Stimulated activated CD8-positive, alpha-beta memory T cell treated with anti-CD3 and anti-CD28 coated beads, Interleukin-15, amount 100 ng/mL, for 48 hours (primary cell): ENCODE measurements around the gene ZNF627.
"Not testable (repeated sequence)": the region's sequence is repeated elsewhere in the genome, so short reads cannot be mapped to it uniquely, and the experiment has no call there.

Experiments
- DNase-seq, 2 donors: peaks; one replicate each; pipeline ENCODE4 v3.0.0-alpha.2; 2020; ENCODE audit warnings: low read depth in 2 of 2

The ZNF627 gene

DNA sequence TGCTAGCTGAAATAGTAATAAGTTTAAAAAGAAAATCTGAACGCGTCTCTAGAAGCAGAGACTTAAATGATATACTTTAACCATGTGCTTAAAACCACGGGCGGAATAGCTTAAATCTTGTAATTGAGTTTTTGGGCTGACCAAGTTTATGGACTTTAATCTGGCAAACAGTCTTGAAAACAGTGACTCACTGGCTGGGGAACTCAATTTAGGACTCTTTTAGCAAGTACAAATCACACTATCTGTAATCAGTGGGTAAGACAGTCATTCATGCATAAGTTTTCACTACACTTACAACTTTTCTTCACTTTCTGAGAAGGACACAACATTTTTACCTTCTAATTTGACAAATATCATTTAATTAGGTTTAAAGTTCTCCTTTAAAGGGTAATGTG is 26.8 kb downstream of the ZNF627 start:
- DNase-seq, result no peak

- DNase-seq, result no peak
Measured at GRCh38 chr19:11626252-11626651, 29.0 kb downstream of the ZNF627 start.

DNA sequence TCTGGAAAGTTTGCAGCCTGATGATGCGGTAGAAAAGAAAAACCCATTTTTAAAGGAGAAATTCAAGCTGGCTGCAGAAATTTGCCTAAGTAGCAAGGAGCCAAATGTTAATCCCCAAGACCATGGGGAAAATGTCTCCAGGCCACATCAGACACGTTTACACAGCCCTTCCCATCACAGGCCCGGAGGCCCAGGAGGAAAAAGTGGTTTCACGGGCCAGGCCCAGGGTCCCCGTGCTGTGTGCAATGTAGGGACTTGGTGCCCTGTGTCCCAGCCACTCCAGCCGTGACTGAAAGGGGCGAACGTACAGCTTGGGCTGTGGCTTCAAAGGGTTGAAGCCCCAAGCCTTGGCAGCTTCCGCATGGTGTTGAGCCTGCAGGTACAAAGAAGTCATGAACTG is 35.9 kb downstream of the ZNF627 start:
- no peak for DNase-seq

DNA sequence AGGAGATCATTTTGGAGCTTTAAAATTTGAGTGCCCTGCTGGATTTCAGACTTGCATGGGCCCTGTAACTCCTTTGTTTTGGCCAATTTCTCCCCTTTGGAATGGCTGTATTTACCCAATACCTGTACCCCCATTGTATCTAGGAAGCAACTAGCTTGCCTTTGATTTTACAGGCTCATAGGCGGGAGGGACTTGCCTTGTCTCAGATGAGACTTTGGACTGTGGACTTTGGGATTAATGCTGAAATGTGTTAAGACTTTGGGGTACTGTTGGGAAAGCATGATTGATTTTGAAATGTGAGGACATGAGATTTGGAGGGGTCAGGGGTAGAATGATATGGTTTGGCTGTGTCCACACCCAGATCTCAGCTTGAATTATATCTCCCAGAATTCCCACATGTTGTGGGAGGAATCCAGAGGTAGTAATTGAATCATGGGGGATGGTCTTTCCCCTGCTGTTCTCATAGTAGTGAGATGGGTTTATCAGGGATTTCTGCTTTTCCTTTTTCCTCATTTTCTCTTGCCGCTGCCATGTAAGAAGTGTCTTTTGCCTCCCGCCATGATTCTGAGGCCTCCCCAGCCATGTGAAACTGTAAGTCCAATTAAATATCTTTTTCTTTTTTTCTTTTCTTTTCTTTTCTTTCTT is 36.9 kb downstream of the ZNF627 start:
- not testable (repeated sequence) for DNase-seq

DNA sequence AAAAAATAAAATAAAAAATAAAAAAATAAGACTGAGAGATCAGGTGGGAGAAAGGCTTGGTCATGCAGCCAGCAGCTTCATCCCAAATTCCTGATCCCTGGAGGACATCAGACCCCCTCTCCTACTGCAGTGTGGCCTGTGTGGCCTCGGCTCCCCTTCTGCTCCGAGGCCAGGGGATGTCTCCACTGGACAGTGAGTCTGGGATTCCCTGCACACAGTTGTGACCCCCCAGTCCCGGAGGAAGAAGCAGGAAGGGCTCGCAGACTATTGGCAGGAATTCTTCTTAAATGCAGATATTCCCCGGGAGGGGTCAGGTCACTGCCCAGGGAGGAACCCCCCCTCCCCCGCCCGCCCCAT is 41.9 kb downstream of the ZNF627 start:
- no peak for DNase-seq

- DNase-seq, result peak; percentile 84 to 90
Measured at GRCh38 chr19:11639602-11640471, 42.6 kb downstream of the ZNF627 start.

- DNase-seq, result no peak
Measured at GRCh38 chr19:11641244-11641643, 44.0 kb downstream of the ZNF627 start.

GRCh38 chr19:11642902-11643301 is 45.6 kb downstream of the ZNF627 start:
- DNase-seq, result no peak

DNA sequence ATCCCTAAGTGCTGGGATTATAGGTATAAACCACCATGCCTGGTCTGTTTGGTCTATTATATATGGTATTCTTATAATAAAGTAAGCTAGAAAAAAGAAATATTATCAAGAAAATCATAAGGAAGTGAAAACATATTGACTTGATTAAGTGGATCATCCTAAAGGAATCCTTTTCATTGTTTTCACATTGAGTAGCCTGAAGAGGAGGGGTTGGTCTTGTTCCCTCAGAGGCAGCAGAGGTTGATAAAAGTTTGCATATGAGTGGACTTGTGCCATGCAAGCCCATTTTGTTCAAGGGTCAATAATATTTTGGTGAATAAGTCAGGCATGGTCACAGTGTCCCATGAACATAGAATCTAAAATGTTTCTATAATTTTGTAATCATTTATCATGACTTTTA is 52.7 kb downstream of the ZNF627 start:
- DNase-seq, result no peak

DNA sequence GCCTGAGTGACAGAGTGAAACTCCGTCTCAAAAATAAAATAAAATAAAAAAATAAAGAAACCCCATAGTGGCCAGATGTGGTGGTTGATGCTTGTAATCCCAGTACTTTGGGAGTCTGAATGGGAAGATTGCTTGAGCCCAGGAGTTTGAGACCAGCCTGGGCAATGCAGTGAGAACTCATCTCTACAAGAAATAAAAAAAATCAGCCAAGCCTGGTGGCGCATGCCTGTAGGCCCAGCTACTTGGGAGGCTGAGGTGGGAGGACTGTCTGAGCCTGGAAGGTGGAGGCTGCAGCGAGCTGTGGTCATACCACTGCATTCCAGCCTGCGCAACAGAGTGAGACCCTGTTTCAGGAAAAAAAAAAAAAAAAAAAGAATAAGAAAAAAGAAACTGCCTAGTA is 53.8 kb downstream of the ZNF627 start:
- DNase-seq, result no peak

GRCh38 chr19:11652056-11652455 is 54.8 kb downstream of the ZNF627 start:
- no peak for DNase-seq

DNA sequence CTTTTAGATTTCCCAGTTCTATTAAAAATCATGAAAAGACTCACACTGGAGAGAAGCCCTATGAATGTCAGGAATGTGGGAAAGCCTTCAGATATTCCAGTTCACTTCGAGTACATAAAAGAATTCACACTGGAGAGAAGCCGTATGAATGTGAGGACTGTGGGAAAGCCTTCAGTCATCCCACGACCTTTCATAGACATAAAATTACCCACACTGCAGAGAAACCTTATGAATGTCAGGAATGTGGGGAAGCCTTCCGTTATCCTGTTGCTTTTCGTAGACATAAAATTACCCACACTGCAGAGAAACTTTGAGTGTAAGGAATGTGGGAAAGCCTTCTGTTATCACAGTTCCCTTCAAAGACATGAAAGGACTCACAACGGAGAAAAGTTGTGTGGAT is 55.2 kb downstream of the ZNF627 start:
- no peak for DNase-seq

GRCh38 chr19:11656535-11656934 is 59.3 kb downstream of the ZNF627 start:
- no peak for DNase-seq

DNA sequence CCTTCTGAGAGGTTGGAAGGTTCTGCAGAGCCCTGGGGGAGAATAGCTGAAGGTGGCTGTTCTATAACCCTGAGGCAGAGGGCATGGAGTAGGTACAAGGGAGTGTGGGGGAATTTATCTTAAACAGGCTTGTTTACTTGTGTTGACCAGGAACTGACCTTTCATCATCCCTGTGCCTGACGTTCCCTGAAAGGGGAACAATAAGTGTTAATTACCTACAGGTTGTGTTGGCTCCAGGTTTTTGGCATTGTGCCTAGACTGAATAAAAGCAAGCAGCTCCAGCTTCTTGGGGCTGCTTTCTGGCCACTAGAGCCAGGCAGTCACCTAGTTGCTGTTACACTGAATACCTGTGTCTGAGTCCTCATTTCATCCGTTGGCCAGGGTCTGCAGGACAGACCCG is 60.0 kb downstream of the ZNF627 start:
- no peak for DNase-seq

DNA sequence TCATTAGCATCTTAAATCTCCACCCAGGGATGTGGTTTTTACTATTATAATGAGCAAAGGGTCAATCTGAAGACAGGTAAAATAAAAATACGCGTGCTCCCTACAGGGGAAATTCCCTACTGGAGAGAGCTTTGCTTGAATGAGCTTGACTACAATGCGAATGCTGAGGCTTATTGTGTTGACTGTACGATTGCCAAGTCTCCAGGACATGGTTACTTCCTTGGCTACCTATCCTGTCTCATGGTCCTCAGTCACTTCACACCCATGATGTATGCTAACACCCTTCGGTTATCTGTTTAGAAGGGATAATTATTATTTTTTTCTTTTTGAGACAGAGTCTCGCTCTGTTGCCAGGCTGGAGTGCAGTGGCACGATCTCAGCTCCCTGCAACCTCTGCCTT is 61.7 kb downstream of the ZNF627 start:
- no peak for DNase-seq

DNA sequence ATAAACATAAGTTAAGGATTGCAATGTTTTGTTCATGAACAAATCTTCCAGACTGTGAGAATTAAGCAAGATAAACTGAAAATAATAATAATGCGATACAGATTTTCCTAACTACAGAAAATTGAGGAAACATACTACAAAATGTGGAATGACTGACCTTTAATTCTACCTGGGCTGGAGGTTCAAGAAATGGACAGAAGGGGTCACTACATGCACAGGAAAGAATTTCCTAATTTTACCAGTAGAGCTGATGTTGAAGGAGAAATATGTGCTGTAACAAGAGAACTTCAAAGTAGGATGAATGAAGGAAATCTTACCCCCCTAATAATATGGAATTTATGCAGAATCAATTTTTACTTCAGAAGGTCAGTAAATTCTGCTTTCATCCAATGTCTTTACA is 62.3 kb downstream of the ZNF627 start:
- no peak for DNase-seq

- DNase-seq, result no peak
Measured at GRCh38 chr19:11662278-11662677, 65.0 kb downstream of the ZNF627 start.

GRCh38 chr19:11663181-11663591 is 65.9 kb downstream of the ZNF627 start:
- DNase-seq, result no peak
